AG04449 (cell line): ENCODE results near the gene ZMYM4.

Experiments used
- CTCF ChIA-PET: fragments of 350-600 bp; formaldehyde crosslinking; extraction: SDS; loops from one replicate; lab custom pipeline; 2021; ENCODE audit warnings: antibody characterized with exemption; lab: Yijun Ruan, JAX
- POLR2A ChIA-PET: fragments of 400-600, 350-600 bp; formaldehyde crosslinking; extraction: SDS; loops from one replicate; lab custom pipeline; 2020; ENCODE audit warnings: antibody characterized with exemption, inconsistent platforms; lab: Yijun Ruan, JAX
- DNase-seq: peaks from one replicate; pipeline ENCODE4 v3.0.0-alpha.2; 2010; ENCODE audit warnings: low read depth, low spot score
- H3K4me3 ChIP-seq: 2 replicates; pipeline ENCODE4 v1.5.1; 2011; ENCODE audit warnings: low read depth, mild to moderate bottlenecking, control low read depth, low read length
- CTCF ChIP-seq: IDR thresholded peaks from one replicate; pipeline ENCODE4 v1.5.1; 2011; ENCODE audit warnings: mild to moderate bottlenecking, moderate library complexity, low read length, control low read depth, inconsistent platforms; ENCODE audit not compliant: insufficient read depth; ENCODE audit errors: missing control alignments

Gene ZMYM4

GRCh38 chr1:35259561-35259960 is 8.9 kb upstream of the ZMYM4 start:
- CTCF ChIA-PET: no interaction called here

GRCh38 chr1:35261412-35262120 is 6.9 kb upstream of the ZMYM4 start:
- POLR2A ChIA-PET: no interaction called here
- TF ChIP-seq CTCF: no peak
- CTCF ChIA-PET: no interaction called here
- no peak overlapping the region for H3K4me3 ChIP-seq
- no peak for DNase-seq

More at GRCh38 chr1:35259561-35259960, 8.9 kb upstream of the ZMYM4 start:
- DNase-seq: no peak
- TF ChIP-seq CTCF: no peak
- H3K4me3 ChIP-seq: no peak overlapping the region
- POLR2A ChIA-PET: interaction anchor here (0.6 kb wide), 1 partner anchor 57 kb away, joined by 3 read pairs; no protein-coding TSS in a partner anchor

GRCh38 chr1:35264035-35264434 is 4.5 kb upstream of the ZMYM4 start:
- CTCF ChIA-PET: no interaction called here
- no peak overlapping the region for H3K4me3 ChIP-seq
- TF ChIP-seq CTCF: no peak
- DNase-seq: no peak
- POLR2A ChIA-PET: no interaction called here

- POLR2A ChIA-PET: interaction anchor here (0.7 kb wide), 2 partner anchors 373 to 399 kb away, joined by 3 read pairs; no protein-coding TSS in a partner anchor
- CTCF ChIA-PET: interaction anchor here (1.7 to 2.8 kb wide), 2 partner anchors 18 to 63 kb away, joined by 4 to 10 read pairs; no protein-coding TSS in a partner anchor
- no peak overlapping the region for H3K4me3 ChIP-seq
- DNase-seq: no peak
- TF ChIP-seq CTCF: no peak
Measured at GRCh38 chr1:35264871-35265270, 3.6 kb upstream of the ZMYM4 start.

GRCh38 chr1:35266306-35266705 is 2.2 kb upstream of the ZMYM4 start:
- H3K4me3 ChIP-seq: no peak overlapping the region
- TF ChIP-seq CTCF: no peak
- CTCF ChIA-PET: interaction anchor here (1.7 to 2.8 kb wide), 2 partner anchors 19 to 64 kb away, joined by 4 to 10 read pairs; no protein-coding TSS in a partner anchor
- DNase-seq: no peak
- POLR2A ChIA-PET: no interaction called here

- DNase-seq: no peak
- peak overlapping the region; percentile 86 for H3K4me3 ChIP-seq
- ChIA-PET POLR2A (no interaction called here), CTCF (interaction anchor here (1.3 kb wide), 1 partner anchor 68 kb away, joined by 3 read pairs; no protein-coding TSS in a partner anchor)
- no peak for TF ChIP-seq CTCF
Measured at GRCh38 chr1:35269201-35269988, 886 bp downstream of the ZMYM4 start.
